Measurements from ENCODE around the gene ABCF1.
A peak's percentile ranks its signal among the peaks of the same experiment; 100 is the strongest.

Gene ABCF1

DNA sequence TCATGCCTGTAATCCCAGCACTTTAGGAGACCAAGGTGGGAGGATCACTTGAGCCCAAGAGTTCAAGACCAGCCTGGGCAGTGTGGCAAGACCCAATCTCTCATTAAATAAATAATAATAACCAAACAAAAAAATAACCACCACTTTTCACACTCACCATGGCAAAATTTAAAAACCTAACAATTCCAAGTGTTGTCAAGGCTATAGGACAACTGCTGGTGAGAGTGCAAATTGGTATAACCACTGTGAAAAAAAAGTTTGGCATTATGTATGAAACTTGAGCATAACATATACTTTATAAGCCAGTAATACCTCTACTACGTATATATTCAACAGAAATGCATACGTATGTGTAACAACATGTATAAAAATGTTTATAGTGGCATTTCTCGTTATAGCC, 10.3 kb upstream of the ABCF1 start:
- DNase-seq (ENCODE audit: low read depth): no peak

DNA sequence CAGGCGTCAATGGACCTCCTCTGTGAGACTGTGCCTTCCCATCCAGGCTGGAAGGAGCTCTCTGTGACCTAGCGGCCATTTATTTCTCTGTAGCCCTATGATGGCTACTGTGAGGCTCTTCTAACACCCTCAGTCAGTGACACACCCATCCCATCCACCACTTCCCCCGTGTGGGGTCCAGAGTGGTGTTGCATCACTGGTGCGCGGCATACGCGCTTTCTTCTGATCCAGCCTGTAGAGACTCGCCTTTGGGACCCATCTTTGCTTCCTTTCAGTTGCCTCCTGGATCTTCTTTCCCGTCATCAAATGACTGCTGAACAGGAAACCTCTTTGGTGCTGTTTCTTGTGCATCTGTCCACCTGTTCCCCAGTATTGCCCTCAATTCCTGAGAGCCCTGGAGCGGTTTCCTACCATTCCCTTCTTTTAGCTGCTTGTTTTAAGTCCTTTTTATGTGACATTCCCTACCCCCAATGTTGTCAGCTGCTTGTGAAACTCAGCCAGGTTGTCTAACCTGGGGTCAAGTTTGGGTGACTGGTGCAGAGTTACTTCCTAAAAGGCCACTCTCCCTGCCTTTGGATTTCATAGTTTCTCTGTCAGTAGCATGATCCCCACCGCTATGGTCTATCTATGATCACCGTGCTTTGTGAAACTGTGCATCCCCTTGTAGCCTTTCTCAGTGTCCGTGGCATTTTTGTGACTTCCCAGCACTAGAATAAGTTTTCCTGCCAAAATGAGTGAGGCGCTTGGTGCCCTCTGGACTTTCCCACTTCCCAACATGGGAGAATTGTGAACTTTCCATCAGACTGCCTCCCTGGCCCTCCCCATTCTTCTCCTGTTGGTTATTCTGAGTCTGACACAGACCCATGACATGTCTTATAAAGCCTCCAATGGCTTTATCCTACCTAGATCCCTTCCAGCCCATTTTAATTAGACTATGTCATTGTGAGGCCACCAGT, 8.5 kb upstream of the ABCF1 start:
- DNase-seq (ENCODE audit: low read depth): no peak

DNA sequence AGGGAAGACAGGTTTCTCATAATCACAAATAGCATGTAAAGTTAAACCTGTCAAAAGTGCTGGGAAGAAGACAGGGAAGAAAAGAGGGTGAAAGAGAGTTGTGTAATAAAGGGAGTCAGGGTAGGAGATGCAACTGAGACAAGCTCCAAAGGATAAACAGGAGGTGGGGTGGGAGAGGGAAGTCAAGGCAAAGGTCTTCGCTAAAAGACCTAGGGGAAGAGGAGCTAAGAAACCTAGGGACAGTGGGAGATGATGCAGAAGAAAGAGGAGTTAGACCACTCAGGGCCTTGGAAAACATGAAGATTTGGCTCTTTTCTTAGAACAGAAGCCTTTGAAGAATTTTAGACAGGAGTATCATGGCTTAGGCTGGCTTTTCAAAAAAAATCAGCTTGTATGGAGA, 7.1 kb upstream of the ABCF1 start:
- DNase-seq (ENCODE audit: low read depth): no peak

DNA sequence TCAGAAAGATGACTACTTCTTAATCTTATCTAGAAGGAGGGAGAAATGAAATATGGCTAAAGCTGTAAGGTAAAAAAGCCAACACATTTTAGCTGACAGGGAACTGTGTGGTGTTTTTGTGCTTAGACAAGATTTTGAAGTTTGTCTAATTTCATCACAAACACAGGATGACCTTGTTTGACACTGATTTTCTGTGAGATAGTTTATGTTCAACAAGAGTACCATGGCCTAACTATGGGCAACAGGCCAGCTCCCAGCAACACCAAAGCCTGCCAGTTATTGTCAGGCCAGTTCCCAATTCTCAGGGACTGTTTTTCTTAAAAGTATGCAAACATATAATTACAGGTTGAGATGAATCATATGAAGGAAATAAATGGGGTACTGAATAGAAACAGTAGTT, 5.5 kb upstream of the ABCF1 start:
- no peak for DNase-seq (ENCODE audit: low read depth)

DNA sequence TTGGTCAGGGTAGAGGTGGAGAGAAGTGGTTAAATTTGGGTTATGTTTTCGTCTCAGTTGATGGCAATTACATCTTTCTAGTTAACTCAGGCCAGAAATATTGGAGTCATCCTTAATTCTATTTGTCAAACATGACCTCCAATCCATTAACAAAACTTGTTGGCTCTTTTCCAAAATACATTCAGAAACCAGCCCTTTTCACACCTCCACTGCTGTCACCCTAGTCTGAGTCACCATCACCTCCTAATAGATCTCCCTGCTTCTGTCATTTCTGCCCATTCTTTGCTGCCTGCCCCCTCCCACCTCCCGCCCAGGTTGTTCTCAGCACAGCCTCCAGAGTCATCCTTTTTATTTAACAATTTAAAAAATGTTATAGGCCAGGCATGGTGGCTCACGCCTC, 3.0 kb upstream of the ABCF1 start:
- DNase-seq (ENCODE audit: low read depth): no peak

DNA sequence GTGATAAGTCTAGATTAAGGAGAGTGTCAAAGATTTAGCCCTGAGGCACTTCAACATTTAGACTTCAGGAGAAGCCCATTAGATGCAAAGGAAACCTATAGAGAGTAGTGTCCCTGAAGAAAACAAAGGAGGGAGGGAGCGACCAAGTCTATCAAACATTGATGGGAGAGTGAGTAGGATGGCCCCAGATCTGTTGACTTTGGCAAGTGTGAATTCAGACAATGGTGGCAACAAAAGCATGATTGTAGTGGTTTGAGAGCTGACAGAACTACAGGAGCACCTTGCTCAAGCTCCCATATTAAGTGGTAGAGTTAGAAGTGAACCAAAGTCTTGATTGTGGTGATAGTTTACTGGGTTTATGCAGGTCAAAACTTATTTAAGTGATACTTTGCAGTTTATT, 979 bp upstream of the ABCF1 start:
- DNase-seq (ENCODE audit: low read depth): no peak

DNA sequence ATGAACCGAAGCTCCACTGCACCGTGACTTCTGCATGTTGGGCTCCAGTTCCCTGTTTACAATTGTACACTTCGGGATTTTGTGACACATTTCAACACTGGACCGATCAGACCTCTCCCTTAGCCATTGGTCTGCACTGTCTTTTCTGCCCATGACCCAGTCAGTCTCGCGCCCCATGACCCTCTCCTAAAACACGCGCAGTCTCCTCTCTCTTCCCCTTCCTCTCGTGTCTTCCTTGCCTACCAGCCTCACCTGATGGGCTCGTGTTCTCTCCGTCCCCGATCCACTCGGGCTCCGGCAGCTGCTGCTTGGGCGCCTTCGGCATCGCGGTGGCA, 535 bp upstream of the ABCF1 start:
- no peak for DNase-seq (ENCODE audit: low read depth)

DNA sequence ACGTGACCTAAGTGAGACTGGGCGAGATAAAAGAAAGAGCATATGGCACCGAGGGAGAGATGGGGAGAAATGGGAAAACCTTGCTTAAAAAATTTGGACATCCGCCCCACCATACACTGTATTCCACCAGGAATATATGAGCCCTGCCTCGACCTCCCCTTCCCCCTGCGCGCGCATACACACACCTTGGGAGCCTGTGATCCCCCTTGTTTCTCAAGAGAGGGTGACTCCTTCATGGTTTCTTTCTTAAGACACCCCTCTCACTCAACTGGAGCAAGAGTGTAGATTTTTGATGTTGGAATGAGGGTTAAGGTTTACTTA, 480 bp downstream of the ABCF1 start:
- DNase-seq (ENCODE audit: low read depth): no peak

DNA sequence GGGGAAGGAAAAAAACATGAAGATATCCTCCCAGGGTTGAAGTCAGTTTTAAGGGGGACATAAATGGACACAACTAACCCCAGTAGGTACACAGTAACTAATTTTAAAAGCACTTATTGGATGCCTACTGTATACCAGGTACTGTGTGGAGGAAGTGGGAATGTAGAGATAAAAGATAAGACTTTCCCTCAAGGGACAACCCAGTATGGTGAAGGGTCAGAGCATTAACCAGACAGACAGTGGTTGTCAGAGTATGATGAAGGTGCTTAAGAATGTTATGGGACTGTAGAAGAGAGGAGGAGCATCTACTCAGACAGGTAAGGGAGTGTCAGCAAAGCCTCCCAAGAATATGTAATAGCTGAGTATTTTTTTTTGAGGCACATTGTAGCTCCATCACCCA, 906 bp downstream of the ABCF1 start:
- DNase-seq (ENCODE audit: low read depth): no peak

DNA sequence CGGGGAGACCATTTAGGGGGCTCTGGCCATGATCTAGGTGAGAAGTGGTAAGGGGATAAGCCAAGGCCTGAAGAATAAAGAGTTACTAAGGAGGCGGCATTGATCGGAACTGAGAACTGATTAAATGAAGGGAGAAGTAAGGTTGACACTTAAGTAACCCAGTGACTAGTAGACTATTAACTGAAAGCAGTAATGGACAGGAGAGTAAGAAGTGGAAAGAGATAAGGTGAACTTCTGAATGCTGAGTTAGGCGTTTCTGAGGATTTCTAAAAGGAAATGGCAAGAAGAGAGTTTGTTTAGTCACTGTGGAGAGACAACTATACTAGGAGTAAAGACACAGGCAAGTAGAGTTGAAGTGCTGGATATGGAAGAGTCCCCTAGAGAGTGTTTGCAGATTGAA, 1.9 kb downstream of the ABCF1 start:
- DNase-seq (ENCODE audit: low read depth): no peak

DNA sequence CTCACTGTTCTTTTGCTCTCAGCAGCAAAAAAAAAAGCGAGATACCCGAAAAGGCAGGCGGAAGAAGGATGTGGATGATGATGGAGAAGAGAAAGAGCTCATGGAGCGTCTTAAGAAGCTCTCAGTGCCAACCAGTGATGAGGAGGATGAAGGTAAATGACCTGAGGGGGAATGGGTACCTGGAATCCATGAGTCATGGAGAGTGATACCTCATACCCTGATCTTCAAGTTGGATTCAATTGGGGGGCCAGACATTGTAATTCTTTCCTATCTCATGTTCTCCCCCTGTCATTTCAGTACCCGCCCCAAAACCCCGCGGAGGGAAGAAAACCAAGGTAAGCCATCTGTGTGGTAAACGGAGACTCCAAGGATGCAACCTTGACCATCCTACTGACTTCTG, 6.8 kb downstream of the ABCF1 start:
- DNase-seq (ENCODE audit: low read depth): no peak

DNA sequence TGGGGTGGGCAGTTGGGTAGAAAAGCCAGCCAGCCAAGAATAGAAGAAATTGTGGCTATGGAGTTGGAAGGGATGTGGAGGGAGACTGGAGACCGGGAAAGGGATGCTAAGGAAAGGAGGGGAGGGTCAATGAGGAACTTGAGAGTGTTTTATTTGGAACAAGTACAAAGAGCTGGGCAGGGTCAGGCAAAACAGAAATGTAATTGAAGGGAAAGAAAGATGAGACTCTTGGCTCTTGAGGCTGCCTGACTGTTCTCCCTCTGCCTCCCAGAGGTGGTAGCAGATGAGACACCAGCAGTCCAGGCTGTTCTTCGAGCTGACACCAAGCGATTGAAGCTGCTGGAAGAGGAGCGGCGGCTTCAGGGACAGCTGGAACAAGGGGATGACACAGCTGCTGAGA, 12.7 kb downstream of the ABCF1 start:
- DNase-seq (ENCODE audit: low read depth): no peak

DNA sequence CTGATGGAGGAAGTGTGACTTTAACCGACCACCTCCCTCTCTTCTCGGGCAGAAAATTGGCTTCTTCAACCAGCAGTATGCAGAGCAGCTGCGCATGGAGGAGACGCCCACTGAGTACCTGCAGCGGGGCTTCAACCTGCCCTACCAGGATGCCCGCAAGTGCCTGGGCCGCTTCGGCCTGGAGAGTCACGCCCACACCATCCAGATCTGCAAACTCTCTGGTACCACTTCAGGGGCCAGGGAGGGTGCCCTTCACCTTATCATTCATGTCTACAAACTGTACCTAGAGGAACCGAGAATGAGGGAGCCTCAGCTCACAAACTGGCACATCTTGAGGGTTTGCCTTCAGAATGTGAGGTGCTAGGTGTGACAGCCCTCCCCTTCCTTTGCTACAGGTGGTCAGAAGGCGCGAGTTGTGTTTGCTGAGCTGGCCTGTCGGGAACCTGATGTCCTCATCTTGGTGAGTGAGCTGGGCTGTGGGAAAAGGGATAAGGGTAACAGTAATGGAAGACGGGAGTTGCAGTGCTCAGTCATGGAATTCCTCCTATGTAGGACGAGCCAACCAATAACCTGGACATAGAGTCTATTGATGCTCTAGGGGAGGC, 18.6 kb downstream of the ABCF1 start:
- no peak for DNase-seq (ENCODE audit: low read depth)

DNA sequence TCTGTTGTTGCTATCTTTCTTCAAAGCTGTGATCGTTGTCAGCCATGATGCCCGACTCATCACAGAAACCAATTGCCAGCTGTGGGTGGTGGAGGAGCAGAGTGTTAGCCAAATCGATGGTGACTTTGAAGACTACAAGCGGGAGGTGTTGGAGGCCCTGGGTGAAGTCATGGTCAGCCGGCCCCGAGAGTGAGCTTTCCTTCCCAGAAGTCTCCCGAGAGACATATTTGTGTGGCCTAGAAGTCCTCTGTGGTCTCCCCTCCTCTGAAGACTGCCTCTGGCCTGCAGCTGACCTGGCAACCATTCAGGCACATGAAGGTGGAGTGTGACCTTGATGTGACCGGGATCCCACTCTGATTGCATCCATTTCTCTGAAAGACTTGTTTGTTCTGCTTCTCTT, 19.3 kb downstream of the ABCF1 start:
- DNase-seq (ENCODE audit: low read depth): no peak

DNA sequence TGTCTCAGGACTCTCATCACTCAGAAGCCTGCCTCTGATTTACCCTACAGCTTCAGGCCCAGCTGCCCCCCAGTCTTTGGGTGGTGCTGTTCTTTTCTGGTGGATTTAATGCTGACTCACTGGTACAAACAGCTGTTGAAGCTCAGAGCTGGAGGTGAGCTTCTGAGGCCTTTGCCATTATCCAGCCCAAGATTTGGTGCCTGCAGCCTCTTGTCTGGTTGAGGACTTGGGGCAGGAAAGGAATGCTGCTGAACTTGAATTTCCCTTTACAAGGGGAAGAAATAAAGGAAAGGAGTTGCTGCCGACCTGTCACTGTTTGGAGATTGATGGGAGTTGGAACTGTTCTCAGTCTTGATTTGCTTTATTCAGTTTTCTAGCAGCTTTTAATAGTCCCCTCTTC, 19.8 kb downstream of the ABCF1 start:
- no peak for DNase-seq (ENCODE audit: low read depth)

DNA sequence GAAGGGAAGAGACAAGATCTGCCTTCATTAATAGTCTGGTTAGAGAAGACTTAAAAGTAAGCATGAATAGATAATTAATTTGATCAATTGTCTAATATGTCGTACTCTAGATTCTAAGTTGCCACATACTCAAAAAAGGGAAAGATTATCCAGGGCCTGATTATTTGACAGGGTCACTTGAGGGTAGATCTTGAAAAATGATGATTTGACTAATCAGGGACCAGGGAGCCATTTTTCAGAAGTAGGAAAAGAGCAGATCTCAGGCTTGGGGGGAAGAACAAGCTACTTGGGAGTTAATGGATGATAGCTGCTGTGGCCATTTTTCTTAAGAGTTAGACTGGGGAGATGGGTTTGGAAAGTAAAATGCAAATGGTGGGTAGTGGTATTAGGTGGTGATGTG, 21.0 kb downstream of the ABCF1 start:
- no peak for DNase-seq (ENCODE audit: low read depth)

DNA sequence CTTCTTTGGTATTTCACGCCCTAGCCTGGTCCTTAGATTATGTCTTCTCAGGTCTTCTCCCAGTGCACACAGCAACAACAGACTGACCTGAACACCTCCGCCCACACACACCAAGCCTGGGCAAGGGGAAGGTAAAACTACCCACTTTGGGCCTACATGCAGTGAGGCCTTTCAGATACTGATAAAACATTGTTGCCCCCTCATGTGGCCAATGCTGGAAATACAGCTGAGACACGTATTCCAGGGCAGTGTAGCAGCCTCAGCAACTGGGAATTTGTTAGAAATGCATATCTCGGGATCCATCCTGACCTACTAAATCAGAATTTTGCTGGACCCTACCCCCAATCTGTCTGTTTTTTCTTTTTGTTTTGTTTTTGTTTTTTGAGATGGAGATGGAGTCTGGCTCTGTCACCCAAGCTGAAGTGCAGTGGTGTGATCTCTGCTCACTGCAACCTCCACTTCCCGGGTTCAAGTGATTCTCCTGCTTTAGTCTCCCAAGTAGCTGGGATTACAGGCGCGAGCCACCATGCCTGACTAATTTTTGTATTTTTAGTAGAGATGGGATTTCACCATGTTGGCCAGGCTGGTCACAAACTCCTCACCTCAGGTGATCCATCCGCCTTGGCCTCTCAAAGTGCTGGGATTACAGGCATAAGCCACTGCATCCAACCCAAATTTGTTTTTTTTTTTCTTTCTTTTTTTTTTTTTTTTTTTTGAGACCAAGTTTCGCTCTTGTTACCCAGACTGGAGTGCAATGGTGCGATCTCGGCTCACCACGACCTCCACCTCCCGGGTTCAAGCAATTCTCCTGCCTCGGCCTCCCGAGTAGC, 26.3 kb downstream of the ABCF1 start:
- DNase-seq (ENCODE audit: low read depth): peak; percentile 71

DNA sequence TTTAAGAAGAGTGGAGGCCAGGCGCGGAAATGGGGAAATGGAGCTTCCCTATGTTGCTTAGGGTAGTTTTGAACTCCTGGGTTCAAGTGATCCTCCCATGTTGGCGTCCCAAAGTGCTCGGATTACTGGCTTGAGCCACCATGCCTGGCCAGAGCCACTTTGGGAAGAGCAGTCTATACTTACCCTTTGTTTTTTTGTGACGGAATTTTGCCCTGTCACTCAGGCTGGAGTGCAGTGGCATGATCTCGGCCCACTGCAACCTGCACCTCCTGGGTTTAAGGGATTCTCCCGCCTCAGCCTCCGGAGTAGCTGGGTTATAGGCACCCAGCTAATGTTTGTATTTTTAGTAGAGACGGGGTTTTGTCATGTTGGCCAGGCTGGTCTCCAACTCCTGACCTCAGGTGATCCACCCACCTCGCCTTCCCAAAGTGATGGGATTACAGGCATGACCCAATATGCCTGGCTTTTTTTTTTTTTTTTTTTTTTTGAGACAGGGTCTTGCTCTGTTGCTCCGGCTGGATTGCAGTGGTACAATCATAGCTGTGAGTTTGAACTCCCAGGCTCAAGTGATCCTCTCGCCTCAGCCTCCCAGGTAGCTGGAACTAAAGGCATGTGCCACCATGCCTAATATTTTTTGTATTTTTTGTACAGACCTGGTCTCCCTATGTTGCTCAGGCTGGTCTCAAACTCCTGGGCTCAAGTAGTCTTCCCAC, 27.8 kb downstream of the ABCF1 start:
- DNase-seq (ENCODE audit: low read depth): no peak

DNA sequence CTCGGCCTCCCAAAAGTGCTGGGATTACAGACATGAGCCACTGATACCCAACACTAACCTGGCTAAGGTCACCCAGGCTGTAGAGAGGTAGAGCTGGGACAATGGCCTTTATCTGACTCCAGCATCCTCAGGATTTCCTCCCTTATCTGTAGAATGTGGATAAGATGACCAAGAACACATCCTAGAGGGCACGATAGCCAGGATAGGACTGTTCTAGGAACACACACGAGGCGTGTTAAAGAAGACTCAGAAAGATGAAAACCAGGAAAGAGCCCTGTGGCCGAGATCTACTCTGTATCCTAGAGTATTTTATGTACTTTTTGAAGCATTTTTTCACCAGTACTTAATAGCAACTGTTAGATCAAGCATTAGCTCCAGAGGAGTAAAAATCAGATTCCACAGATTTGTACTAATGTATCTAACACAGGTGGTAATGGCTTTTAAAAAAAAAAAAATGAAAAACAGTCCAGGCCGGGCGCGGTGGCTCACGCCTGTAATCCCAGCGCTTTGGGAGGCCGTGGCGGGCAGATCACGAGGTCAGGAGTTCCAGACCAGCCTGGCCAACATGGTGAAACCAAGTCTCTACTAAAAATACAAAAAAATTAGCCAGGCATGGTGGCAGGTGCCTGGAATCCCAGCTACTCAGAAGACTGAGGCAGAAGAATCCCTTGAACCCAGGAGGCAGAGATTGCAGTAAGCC, 28.5 kb downstream of the ABCF1 start:
- no peak for DNase-seq (ENCODE audit: low read depth)

DNA sequence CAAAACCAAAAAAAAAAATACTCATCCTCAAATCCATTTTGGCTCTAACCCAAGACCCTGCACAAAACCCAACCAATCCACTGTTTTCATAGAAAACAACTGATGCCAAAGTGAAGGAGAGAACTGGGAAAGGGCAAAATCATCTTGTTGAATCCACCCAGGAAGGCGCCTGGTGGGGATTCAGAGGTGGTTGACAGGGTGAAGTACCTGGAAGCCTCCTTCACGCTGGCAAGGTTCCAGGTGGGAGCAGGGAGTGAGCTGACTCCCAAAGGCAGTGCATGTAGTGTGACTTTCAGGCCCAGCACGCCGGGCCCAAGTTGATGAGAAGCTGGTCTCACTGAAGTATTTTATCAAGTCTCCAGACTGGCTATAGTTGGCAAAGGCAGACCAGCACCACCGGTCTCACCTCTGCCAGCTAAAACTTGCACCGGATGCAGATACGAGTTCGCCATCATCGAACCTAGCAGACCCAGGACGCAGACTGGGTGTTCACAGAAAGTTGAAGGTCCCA, 29.3 kb downstream of the ABCF1 start:
- no peak for DNase-seq (ENCODE audit: low read depth)

DNA sequence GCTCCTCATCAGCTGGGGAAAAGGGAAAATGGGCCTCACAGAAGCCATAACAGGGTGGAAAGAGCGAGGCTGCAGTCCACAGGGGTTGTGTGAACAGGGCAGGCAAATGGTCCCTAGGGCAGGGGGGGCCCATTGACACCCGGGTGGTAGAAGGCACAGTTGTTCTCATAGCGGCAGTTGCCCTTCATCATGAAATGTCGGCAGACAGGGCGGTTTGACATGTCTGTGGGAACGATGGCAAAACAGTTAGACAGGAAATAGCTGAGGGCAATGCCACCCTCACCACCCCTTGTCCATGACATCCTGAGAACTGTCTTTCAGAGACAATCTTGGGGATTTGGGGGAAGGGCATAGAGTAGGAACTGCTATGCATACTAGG, 30.2 kb downstream of the ABCF1 start:
- DNase-seq (ENCODE audit: low read depth): no peak
